GM12878 (cell line): ENCODE measurements around the gene ENTPD3. TPM values are rescaled to one million over a fixed set of nuclear protein-coding genes. Genes with fewer than 3 reads are reported as not detected.

ENCODE experiments used
- ATAC-seq: fragments of 200-7000 bp; cut with Tn5 transposase; 3 replicates; pipeline ENCODE4 v1.9.1; 2020; ENCODE audit warnings: mild to moderate bottlenecking, moderate library complexity
- BruUV-seq: library from RNA; stranded (reverse); fragments of 400-500 nt; replicated peaks from 2 replicates; lab custom pipeline; 2021; lab: Mats Ljungman, UMichigan
- CTCF ChIA-PET: fragments of 300-600 bp; sonication (Branson Sonifier 250); formaldehyde crosslinking; extraction: SDS; loops from one replicate; lab custom pipeline; 2021; ENCODE audit warnings: inconsistent platforms; lab: Yijun Ruan, JAX
- POLR2A ChIA-PET: fragments of 350-600 bp; formaldehyde crosslinking; extraction: SDS; loops from one replicate; lab custom pipeline; 2021; ENCODE audit warnings: inconsistent platforms; lab: Charles Lee
- RAD21 ChIA-PET: fragments of 300-600 bp; sonication (Branson Sonifier 250); formaldehyde crosslinking; loops from one replicate; lab custom pipeline; 2023; ENCODE audit warnings: antibody characterized with exemption; ENCODE audit not compliant: unreplicated experiment; lab: Charles Lee
- SMC1A ChIA-PET: fragments of 300-600 bp; sonication (Branson Sonifier 250); formaldehyde crosslinking; loops from one replicate; lab custom pipeline; 2023; ENCODE audit not compliant: unreplicated experiment, uncharacterized antibody; lab: Charles Lee
- DNase-seq: peaks from one replicate; pipeline ENCODE4 v3.0.0-alpha.2; 2011; ENCODE audit warnings: low read depth, low spot score
- FAIRE-seq: peaks from 3 replicates; lab custom pipeline; 2011; peaks lifted over from hg19 to GRCh38; lab: Jason Lieb, UNC
- H2AFZ ChIP-seq: 2 replicates; pipeline ENCODE4 v1.6.0; 2011; ENCODE audit warnings: low read depth, low read length, control low read depth; ENCODE audit not compliant: control insufficient read depth
- H3K27ac ChIP-seq: 2 replicates; pipeline ENCODE4 v1.5.1; 2011; ENCODE audit warnings: control low read depth; ENCODE audit not compliant: control insufficient read depth, insufficient read depth
- H3K27me3 ChIP-seq, 2 experiments: replicated peaks in 1 of 2; 2 replicates each; pipeline versions ENCODE4 v1.6.0 to v1.6.1; 2011; ENCODE audit warnings: low read length in 1 of 2; ENCODE audit not compliant: control insufficient read depth in 2 of 2, insufficient read depth in 2 of 2
- H3K36me3 ChIP-seq, 2 experiments: 2 replicates each; pipeline ENCODE4 v1.5.1; 2011; ENCODE audit warnings: low read length in 1 of 2; ENCODE audit not compliant: control insufficient read depth in 2 of 2, insufficient read depth in 2 of 2
- H3K4me1 ChIP-seq: 2 replicates; pipeline ENCODE4 v1.6.1; 2011; ENCODE audit warnings: mild to moderate bottlenecking, low read length, moderate library complexity, mixed read lengths; ENCODE audit not compliant: control insufficient read depth, insufficient read depth
- H3K4me2 ChIP-seq: 2 replicates; pipeline ENCODE4 v1.6.0; 2011; ENCODE audit warnings: control low read depth; ENCODE audit not compliant: control insufficient read depth, insufficient read depth
- H3K4me3 ChIP-seq: fragments of 200-600 bp; sonication (generic); 2 replicates; pipeline ENCODE4 v1.5.1; 2016
- H3K79me2 ChIP-seq: 2 replicates; pipeline ENCODE4 v1.6.0; 2011; ENCODE audit warnings: low read length; ENCODE audit not compliant: control insufficient read depth, insufficient read depth
- H3K9ac ChIP-seq: 2 replicates; pipeline ENCODE4 v1.8.0; 2011; ENCODE audit warnings: low read length, control low read depth, mixed read lengths; ENCODE audit not compliant: control insufficient read depth, insufficient read depth
- H3K9me3 ChIP-seq: replicated peaks from 3 replicates; pipeline ENCODE4 v1.5.1; 2011; ENCODE audit warnings: mild to moderate bottlenecking, low read length; ENCODE audit not compliant: control insufficient read depth, insufficient read depth
- H4K20me1 ChIP-seq: 2 replicates; pipeline ENCODE4 v1.6.0; 2011; ENCODE audit not compliant: control insufficient read depth, insufficient read depth
- CHD2 ChIP-seq: IDR thresholded peaks from 2 replicates; pipeline ENCODE4 v1.6.1; 2011; ENCODE audit warnings: low read depth, low read length, improper control_type of control experiment, borderline replicate concordance
- EED ChIP-seq: sonication (generic); IDR thresholded peaks from 2 replicates; pipeline ENCODE4 v1.6.1; 2016; ENCODE audit warnings: antibody characterized with exemption, low read depth
- FOXM1 ChIP-seq: IDR thresholded peaks from 2 replicates; pipeline ENCODE4 v1.6.1; 2012; ENCODE audit warnings: low read depth, mild to moderate bottlenecking, inconsistent platforms, low read length, moderate library complexity
- HCFC1 ChIP-seq: fragments of 150-350 bp; IDR thresholded peaks from 2 replicates; pipeline ENCODE4 v1.6.1; 2014; ENCODE audit warnings: low read length
- IRF4 ChIP-seq: IDR thresholded peaks from 2 replicates; pipeline ENCODE4 v1.6.1; 2011; ENCODE audit warnings: low read depth, low read length
- MYC ChIP-seq: IDR thresholded peaks from 2 replicates; pipeline ENCODE4 v1.6.1; 2011; ENCODE audit warnings: mild to moderate bottlenecking, low read length, moderate library complexity, inconsistent platforms; ENCODE audit not compliant: insufficient read depth, insufficient replicate concordance, insufficient read length, severe bottlenecking
- NFYA ChIP-seq: IDR thresholded peaks from 2 replicates; pipeline ENCODE4 v1.6.1; 2011; ENCODE audit warnings: low read depth, mild to moderate bottlenecking, low read length, improper control_type of control experiment, borderline replicate concordance
- RCOR1 ChIP-seq: conservative IDR thresholded peaks from 2 replicates; pipeline ENCODE4 v1.6.1; 2012; ENCODE audit warnings: low read depth, low read length, improper control_type of control experiment
- SMAD1 ChIP-seq: fragments of 450-650 bp; IDR thresholded peaks from 2 replicates; pipeline ENCODE4 v1.6.1; 2018; ENCODE audit warnings: mild to moderate bottlenecking, low read depth; ENCODE audit not compliant: partially characterized antibody
- SP1 ChIP-seq: IDR thresholded peaks from one replicate; pipeline ENCODE4 v1.6.1; 2011; ENCODE audit warnings: low read depth, low read length
- TARDBP ChIP-seq: IDR thresholded peaks from 2 replicates; pipeline ENCODE4 v1.6.1; 2016; ENCODE audit warnings: borderline replicate concordance
- ZBTB4 ChIP-seq: fragments of 450-650 bp; formaldehyde crosslinking; IDR thresholded peaks from 2 replicates; pipeline ENCODE4 v1.4.0; 2022; ENCODE audit warnings: mild to moderate bottlenecking, moderate library complexity
- WGBS: methylation state at CpG from one replicate; pipeline ENCODE4 v1.1.6; 2016; ENCODE audit warnings: low lambda C conversion rate; ENCODE audit not compliant: insufficient replicate concordance, insufficient coverage; ENCODE audit errors: missing lambda C conversion rate; 5-methylcytosine and 5-hydroxymethylcytosine counted together
- in situ Hi-C: fragments of 300-500 bp; cut with MboI; formaldehyde crosslinking; loops from 9 replicates; pipeline ENCODE4 v1.14.3; 2018; ENCODE audit warnings: mixed read lengths
- intact Hi-C: fragments of 100-400 bp; cut with micrococcal nuclease; formaldehyde crosslinking; loops from one replicate; pipeline ENCODE4 v1.14.2; 2022; ENCODE audit not compliant: unreplicated experiment
- polyA plus RNA-seq, 11 experiments: library from polyadenylated mRNA; depleted of rRNA in 4 of 11; unstranded in 6 of 11; stranded (reverse) in 5 of 11; fragments of >200 nt; fragmentation: Nextera tagmentation in 4 of 11; fragmentation: Illumina TruSeq in 1 of 11; extraction: Ambion mirVana in 4 of 11; extraction: Trizol in 1 of 11; gene quantifications; 1 replicate in 1 of 11; 2 replicates in 10 of 11; pipeline versions ENCODE4 v1.2.1 to v1.2.3, GENCODE V29; 2011 to 2016; ENCODE audit warnings: inconsistent platforms in 2 of 11, missing spikeins in 2 of 11, low read depth in 1 of 11
- total RNA-seq, 4 experiments: library from RNA; depleted of rRNA in 3 of 4; stranded (reverse); fragments of >200 nt in 3 of 4; fragmentation: Illumina TruSeq in 1 of 4; extraction: Trizol in 1 of 4; gene quantifications; 2 replicates each; pipeline versions ENCODE4 v1.2.1 to v1.2.3, GENCODE V29; 2013 to 2021
- TF ChIP-seq, protein P1 (sequence below): fragments of 450-650 bp; IDR thresholded peaks from 2 replicates; pipeline ENCODE4 v1.6.1; 2017; ENCODE audit warnings: mild to moderate bottlenecking, moderate library complexity

The ENTPD3 gene
- total and polyA plus RNA-seq, 10 of the 15 experiments (the other 5 are each of a cell fraction or from before 2014, with no cell fraction given) = 0.03 TPM; not detected in 9

DNA sequence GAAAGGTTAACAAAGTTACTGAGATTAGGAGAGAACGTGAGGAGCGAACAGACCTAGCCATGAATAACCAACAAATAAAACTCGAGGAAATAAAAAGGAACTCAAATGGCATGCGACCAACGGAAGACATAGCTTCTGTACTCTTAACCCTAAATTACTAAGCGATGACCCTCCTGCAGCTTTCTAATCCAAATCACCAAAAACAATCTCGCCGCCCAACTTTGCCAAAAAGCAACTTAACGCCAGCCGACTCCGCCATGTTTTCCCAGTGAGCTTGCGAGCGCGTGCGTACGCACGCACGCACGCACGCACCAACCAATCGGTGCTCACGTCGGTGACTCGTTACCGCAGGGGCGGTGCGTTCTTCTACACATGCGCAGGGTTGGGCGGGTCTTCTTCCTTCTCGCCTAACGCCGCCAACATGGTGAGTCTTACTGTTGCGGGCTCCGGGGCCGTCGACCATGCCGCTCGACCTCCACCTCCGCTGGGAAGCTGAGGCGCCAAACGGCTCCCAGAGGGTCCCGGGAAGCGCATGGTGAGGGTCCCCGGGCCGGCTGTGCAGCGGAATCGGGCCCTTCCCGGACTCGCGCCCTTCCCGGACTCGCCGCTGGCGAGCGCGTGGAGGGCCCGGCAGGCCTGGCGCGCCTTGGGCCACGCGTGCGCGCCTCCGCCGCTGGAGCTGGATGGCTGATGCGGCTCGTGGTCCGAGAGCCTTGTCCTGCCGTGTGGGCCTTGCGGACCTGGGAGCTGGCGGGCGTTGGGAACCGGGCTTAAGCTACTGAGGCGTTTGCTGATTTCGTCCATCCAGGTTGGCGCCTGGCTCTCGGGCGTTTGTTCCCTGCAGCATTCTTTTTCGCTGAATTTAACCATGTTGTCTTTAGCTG is 70.2 kb downstream of the ENTPD3 start, which contains the start of gene RPL14:
Gene RPL14 (plus strand): TSS at position 400 of the 884 bp plus-strand sequence. CDS start 133 bp downstream, at position 533.
- SMC1A ChIA-PET = interaction anchor here (1.1 kb wide), 1 partner anchor 67 kb away, joined by 3 read pairs; no protein-coding TSS in a partner anchor
- Histone ChIP-seq H3K27me3 (no peaks in the 10 kb centered on the region), H2AFZ (peak within 1 kb of the TSS; percentile 92), H3K4me3 (peak within 1 kb of the TSS; percentile 93), H4K20me1 (no peaks in the 10 kb centered on the region), H3K4me2 (peak within 1 kb of the TSS; percentile 81), H3K36me3 (peaks cover 7 to 23% of the 10 kb centered on the region in 2 experiments), H3K79me2 (peaks cover 33% of the 10 kb centered on the region), H3K4me1 (peaks cover 5% of the 10 kb centered on the region), H3K27ac (peak within 1 kb of the TSS; percentile 84), H3K9ac (peak within 1 kb of the TSS; percentile 88), H3K9me3 (no peaks in the 10 kb centered on the region)
- intact Hi-C loops = loop anchor here (2.0 to 10.0 kb wide), 3 partner anchors 20 to 745 kb away; partner anchors contain the start of gene ZNF619
- POLR2A ChIA-PET = interaction anchor here (0.9 to 2.2 kb wide), 7 partner anchors 9 to 148 kb away, joined by 3 to 20 read pairs (median 4); partner anchors contain the start of genes ZNF619 and ZNF620
- ATAC-seq (peak; percentile 85), FAIRE-seq (peak; percentile 56), DNase-seq (peak; percentile 84)
- under 1% methylated on average over 67 of the region's 79 CpGs for WGBS
- CTCF ChIA-PET = interaction anchor here (0.7 to 1.0 kb wide), 3 partner anchors 67 to 270 kb away, joined by 4 to 9 read pairs (median 6); partner anchors contain the start of gene ZNF621
- RAD21 ChIA-PET = interaction anchor here (0.6 to 1.4 kb wide), 4 partner anchors 20 to 682 kb away, joined by 3 to 4 read pairs (median 4); partner anchors contain the start of gene ZNF619
- no TSS peak for BruUV-seq
- in situ Hi-C loops = no loop called here
- TF ChIP-seq, protein P1, sequence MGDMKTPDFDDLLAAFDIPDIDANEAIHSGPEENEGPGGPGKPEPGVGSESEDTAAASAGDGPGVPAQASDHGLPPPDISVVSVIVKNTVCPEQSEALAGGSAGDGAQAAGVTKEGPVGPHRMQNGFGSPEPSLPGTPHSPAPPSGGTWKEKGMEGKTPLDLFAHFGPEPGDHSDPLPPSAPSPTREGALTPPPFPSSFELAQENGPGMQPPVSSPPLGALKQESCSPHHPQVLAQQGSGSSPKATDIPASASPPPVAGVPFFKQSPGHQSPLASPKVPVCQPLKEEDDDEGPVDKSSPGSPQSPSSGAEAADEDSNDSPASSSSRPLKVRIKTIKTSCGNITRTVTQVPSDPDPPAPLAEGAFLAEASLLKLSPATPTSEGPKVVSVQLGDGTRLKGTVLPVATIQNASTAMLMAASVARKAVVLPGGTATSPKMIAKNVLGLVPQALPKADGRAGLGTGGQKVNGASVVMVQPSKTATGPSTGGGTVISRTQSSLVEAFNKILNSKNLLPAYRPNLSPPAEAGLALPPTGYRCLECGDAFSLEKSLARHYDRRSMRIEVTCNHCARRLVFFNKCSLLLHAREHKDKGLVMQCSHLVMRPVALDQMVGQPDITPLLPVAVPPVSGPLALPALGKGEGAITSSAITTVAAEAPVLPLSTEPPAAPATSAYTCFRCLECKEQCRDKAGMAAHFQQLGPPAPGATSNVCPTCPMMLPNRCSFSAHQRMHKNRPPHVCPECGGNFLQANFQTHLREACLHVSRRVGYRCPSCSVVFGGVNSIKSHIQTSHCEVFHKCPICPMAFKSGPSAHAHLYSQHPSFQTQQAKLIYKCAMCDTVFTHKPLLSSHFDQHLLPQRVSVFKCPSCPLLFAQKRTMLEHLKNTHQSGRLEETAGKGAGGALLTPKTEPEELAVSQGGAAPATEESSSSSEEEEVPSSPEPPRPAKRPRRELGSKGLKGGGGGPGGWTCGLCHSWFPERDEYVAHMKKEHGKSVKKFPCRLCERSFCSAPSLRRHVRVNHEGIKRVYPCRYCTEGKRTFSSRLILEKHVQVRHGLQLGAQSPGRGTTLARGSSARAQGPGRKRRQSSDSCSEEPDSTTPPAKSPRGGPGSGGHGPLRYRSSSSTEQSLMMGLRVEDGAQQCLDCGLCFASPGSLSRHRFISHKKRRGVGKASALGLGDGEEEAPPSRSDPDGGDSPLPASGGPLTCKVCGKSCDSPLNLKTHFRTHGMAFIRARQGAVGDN = peak; percentile 76
- no peak for TF ChIP-seq TARDBP
- no peak for TF ChIP-seq FOXM1
- no peak for TF ChIP-seq IRF4
- TF ChIP-seq RCOR1 = no peak
- TF ChIP-seq HCFC1 = peak; percentile 64
- peak; percentile 98 for TF ChIP-seq MYC
- peak; percentile 40; the same call in 1 of the 2 replicates for TF ChIP-seq EED
- peak; percentile 81 for TF ChIP-seq SMAD1
- TF ChIP-seq SP1 = peak; percentile 78
- TF ChIP-seq ZBTB4 (CRISPR knock-in tag) = no peak
- TF ChIP-seq NFYA = no peak
- TF ChIP-seq CHD2 = peak; percentile 42; the same call in 1 of the 2 replicates
